DMS53 (cell line): ENCODE data around the gene ANKRD39.
"Not testable (repeated sequence)": the region's sequence is repeated elsewhere in the genome, so short reads cannot be mapped to it uniquely, and the experiment has no call there.

Source experiments
- DNase-seq: peaks from one replicate; lab custom pipeline; 2025; lab: John Stamatoyannopoulos, UW

The ANKRD39 gene, protein sequence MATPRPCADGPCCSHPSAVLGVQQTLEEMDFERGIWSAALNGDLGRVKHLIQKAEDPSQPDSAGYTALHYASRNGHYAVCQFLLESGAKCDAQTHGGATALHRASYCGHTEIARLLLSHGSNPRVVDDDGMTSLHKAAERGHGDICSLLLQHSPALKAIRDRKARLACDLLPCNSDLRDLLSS

DNA sequence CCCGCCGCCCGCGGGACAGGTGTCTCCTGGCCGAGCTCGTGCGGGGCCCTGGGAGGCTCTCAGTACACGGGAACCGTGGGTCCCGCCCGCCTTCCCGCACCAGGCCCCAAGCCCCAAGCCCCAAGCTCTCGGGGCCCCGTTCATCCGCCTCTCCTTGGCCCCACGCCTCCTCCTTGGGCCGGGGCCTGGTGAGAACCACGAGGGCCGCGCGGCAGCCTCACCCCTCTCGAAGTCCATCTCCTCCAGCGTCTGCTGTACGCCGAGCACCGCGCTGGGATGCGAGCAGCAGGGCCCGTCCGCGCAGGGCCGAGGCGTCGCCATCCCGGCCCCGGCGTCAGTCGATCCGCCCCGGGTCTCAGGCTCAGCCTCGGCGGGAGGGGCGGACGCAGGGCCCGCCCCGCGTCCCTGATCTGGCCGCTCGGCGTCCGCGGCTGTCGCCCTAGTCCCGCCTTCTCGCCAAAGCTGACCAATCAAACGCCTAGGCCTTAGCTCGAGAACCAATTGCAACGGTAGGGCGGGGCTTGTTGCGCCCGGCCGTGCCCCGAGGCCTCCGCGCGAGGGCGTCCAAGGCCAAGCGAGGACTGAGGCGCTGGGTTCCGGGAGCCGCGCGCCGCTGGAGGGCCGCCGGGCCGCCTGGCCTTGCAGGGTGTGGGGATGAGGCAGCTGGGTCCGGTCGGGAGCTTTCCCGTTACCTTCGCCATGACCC lies at the start of gene ANKRD39:
ANKRD39 (minus strand) TSS at position 350 of the 706 bp plus-strand sequence; CDS start at position 321, 29 bp downstream.
- DNase-seq = peak; percentile 100

DNA sequence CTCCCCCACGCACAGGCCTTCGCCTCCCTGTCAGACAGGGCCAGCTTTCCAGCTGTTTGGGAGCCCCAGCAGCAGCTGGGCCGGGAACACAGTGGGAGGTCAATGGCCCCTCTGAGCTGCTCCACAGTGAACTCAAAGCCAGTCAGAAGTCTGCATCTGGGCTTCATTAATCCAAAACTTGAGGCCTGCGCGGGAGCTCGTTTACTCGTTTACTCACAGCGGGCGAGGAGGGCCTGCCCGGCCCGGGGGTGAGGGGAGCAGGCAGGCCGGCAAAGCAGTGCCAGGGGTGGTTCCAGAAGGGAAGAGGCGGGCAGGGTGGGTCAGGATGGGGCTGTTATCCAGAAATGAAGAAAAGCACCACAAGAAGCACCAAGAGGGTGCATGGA lies 48.9 kb upstream of the ANKRD39 start:
- DNase-seq = no peak

DNA sequence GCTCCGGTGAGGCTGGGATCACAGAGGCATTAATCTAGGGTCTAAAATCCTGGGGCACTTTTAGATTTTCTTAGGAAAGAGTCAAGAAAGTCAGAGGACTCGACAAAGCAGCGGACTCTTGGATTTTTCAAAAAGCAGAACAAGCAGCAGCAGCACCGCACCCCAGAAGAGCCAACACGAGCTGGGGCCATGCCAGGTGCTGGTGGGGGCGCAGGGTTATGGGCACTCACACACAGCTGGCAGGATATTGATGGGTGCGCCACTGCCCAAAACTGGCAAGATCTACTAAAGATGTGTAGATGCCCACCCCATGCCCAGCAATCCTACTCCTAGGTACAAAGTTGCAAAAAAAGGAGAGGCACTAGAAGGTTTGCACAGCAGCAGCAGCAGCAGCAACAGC lies 46.0 kb upstream of the ANKRD39 start:
- DNase-seq = no peak

DNA sequence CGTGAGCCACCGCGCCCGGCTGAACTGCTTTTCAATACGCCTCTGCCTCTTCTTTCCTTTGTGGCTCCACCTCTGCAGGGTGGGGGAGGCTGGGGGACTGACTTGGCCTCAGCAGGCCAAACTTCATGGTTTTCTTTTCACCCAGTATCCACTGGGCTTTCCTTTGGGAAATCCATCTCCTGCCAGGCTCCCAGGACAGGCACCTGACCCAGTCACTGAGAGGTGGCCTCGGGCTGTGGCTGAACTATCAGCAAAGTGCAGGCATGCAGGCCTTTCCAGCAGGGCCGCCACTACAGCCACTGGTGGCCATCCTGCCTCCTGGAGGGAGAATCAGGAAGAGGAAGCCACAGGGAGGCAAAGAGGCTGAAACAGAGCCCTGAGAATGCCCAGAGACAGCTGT lies 45.5 kb upstream of the ANKRD39 start:
- DNase-seq = peak; percentile 40

DNA sequence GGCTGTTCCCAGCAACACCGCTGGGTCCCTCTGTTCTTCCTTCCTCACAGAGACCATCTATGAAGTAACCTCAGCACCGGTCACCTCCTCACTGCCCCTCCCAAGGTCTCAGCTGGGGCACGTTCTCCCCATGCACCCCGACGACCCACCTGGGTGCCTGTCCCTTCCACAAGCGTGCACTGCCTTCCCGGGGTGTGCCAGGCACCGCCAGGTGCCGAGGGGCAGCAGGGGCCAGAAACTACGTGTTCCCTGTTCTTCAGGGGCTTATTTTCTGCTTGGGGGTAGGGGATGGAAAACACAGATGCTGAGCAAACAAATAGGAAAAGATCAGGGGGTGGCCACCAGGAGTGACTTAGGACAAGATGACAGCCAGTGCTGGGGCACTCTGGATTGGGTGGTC lies 42.4 kb upstream of the ANKRD39 start:
- no peak for DNase-seq

DNA sequence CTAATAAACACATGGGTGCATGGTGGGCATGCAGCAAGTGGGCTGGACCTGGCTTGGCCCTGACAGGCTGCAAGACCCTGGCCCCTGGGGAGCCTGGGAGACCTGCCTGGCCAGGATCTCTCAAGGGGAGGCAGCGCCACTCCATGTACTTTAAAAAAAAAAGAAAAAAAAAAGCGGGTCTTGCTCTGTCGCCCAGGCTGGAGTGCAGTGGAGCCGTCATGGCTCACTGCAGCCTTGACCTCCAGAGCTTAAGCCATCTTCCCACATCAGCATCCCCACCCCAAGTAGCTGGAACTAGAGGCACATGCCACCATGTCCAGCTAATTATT lies 41.6 kb upstream of the ANKRD39 start:
- DNase-seq = no peak

DNA sequence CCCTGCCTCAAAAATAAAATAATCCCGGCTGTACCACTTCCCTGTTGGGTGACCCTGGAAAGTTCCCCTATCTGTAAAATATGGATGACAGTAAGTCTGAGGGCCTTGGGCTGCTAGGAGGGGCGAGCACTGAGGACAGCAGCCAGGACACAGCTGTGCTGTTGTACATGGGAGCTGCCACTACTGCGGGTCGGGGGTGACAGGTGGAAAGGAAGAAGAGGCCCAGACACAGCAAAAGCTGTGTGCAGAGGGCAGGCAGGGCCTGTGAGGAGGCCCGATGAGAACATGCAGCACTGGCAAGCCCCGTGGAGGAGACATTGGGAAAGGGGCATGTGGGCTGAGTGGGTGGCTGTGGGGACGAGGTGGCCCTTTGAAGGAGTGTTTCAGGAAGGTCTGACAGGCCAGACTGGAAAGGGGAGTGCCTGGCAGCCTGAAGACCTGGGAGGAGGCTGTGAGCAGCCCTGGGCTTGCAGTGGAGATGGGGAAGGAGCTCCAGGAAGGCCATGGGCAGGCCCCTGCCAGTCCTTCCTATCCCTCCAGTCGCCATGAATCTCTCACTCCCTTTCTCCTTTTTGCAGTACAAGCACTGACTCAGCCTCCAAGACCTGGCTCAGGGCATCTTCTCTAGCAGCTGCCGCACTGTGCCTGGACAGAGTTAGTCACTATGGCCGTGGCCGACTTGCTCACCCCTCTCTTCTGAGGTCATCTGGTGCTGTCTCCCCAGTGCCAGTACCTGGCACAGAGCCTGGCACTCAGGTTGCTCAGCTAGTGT lies 41.0 kb upstream of the ANKRD39 start:
- peak; percentile 47 for DNase-seq

DNA sequence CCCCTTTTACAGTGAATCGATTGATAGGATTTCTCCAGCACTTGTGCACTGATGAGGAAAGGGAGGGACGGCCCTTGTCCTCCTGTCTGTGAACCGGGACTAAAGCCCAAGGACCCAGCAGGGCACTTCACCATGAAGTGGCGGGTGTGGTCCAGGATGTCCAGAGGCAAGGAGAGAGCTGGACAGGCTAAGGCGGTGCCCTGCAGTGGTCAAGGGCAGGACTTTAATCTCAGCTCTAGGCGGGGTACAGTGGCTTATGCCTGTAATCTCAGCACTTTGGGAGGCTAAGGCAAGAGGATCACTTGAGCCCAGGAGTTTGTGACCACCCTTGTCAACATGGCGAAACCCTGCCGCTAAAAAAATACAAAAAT lies 40.3 kb upstream of the ANKRD39 start:
- DNase-seq = no peak

DNA sequence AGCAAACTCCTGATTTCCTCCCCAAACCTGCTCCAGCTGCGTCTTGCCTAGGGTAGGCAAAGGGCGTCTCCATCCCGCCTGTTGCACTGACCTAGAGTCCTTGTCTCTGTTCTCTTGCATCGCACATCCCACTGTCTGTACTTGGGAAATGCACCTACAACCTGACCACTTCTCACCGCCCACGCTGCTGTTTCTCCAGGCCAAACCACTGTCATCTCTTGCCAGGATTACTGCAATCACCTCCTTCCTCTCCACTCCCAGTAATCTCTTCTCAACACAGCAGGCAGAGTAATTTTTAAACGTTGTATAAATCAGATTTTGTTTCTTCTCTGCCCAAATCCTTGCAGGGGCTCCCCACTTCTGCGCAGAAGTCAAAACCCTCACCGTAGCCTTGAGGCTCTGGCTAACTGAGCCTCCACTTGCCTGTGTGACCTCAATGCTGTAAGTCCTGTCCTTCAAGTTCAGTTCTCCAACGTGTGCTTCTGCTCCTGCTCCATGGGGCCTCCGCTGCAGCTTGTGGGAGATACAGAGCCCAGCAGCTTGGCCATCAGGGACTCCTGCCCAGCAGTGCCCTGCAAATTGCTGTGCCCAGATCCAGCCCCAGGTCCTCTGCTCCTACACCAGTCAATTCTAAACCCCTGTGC lies 39.8 kb upstream of the ANKRD39 start:
- peak; percentile 53 for DNase-seq

DNA sequence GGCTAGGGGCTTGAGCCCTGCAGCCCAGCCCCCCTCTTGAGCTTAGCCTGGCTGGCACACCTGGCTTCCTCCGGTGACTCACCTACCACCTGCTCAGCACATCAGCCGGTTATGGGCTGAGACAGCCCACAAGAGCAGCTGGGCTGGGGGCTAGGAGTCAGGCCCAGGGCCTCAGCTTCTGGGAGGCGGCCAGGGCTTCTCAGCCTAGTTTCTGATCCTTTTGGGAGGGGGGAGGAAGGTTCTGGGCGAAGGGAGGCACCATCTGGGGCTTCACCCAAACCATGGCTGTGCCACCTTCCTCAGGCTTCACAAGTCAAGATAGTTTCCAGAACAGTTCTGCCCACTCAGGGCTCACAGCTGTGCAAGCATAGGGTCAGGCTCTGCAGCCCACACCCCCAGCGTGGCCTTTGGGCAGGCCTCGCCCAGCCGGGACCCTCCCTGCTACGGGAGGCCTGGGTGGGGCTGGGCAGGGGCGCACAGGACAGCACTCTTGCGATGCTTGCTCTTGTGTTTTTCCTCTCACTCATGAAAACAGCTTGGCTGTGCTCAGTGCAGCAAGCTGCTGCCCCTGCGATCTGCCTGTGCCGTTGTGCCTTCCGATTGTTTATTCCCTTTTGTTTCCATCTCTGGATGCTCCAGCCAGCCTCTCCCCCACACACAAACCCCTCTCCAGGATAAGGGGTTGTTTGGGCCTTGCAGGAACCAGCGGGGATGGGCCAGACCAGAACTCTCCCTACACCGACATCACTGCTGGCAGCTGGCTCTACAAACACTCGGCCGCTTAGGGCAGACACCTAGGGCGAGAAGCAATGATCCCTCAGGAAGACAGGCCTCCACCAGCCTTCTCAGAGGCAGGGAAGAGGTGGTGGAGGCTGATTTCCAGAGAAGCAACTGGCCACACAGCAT lies 38.2 kb upstream of the ANKRD39 start:
- DNase-seq = peak; percentile 100

DNA sequence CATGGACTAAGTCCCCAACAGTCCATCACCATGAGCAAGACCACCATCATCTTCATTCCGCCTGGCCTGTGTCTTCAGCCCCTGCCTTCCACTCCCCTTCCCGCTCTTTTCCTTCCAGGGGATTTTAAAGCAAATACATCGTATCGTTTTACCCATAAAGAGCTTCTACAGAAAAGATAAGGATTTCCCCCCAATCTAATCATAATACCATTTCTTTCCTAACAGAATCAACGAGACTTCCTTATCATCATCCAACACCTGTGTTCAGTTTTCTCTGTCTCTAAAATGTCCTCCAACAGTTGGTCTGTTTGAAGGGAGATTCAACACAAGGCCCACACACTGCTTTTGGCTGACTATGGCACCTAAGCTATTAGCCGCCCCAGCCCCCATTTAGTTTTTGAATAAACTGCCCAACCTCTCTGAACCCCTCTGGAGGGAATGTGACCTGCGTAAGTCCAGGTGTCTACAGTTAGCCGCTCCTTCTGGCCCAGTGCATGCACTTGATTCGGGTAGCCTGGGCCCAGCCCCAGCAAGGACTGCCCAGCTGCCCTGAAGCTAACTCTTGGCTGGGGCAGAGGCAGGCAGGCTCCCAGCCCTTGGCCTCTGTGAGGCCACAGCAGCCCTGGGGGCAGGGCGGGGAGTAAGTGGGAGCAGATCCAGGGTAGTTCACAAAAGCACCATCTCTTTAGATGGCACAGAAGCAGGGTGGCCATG lies 37.4 kb upstream of the ANKRD39 start:
- peak; percentile 60 for DNase-seq

DNA sequence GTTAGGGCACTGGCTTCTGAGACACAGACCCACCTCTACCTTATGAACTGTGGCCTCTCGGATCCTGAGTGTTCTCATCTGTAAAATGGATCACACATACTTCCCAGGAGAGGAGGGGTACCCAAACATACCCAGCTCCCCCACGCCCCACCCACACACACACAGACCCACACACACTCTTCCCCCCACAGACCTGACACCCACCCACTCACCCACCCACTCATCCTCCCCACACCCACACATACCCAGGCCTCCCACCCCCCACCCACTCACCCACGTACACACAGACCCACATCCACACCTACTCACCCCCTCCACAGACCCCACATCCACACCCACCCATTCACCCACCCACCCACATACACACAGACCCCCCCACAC lies 36.3 kb upstream of the ANKRD39 start:
- no peak for DNase-seq

DNA sequence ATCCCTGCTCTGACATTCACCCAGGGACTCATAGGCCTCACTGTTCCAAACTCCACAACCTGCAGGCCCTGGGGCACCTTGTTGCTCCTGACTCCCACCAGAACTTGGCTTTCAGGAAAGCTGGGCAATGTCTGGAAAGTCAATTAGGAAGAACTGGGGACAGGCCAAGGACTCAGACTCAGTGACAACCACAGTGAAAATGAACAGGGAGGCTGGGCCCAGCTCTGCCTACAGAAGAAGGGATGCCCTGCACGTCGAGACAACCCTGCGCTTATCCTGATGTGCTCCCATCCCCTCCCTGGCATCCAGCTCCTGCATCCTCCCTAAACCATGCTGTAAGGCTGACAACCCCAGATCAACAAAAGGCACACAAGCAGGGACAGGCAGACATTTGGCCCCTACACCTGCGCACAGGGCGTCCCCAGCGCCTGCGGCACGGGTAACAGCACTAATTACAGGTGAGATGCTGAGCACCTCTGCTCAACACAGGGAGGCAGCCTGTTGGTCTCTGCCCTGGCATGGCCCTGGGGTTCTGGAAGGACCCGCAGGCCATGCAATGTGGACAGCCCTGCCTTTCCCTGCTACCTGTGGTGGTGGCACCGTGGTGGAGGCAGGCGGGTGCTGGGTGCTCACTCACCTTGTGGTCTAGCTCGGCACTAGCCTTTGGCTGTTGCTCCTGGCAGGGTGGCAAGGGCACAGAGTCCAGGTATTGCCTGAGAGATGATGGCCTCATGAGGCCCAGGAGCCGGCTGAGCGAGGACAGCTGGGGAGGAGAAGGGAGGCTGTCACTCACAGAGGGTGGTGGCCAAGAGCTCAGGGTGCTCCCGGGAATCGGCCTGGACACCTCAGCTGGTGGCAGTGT lies 35.7 kb upstream of the ANKRD39 start:
- peak; percentile 59 for DNase-seq

DNA sequence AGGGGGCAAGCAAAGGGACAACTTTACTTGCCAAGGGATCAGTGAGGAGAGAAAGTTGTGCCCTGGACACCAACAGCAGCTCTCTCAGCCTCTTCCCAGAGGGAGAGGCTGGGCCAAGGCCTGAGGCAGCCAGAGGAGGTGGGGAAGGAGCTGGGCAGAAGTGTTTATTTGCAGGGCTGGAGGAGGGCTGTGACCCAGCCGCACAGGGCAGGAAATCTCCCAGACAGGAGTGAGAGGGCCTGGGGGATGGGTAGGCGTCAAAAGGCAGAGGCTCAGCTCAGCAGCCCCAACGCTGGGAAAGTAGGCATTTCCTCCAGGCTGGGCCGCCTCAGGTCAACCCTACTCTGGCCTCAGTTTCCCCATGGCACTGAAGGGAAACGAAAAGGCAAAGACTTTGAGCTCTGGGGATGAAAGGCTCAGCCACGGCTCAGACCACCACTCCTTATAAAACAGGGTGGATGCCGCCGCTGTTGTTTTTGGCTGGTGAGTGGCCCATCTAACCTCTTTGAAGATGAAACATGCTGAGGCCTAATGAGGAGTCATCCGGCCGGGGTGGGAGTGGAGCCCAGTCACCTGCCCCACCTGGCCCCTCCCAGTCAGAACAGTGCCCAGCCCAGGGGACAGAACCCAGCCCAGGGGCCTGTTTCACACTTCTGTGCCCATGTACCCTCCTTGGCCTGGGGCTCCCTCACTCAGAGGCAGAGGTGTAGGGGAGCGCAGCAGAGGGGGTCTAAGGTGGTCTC lies 33.9 kb upstream of the ANKRD39 start:
- peak; percentile 94 for DNase-seq

DNA sequence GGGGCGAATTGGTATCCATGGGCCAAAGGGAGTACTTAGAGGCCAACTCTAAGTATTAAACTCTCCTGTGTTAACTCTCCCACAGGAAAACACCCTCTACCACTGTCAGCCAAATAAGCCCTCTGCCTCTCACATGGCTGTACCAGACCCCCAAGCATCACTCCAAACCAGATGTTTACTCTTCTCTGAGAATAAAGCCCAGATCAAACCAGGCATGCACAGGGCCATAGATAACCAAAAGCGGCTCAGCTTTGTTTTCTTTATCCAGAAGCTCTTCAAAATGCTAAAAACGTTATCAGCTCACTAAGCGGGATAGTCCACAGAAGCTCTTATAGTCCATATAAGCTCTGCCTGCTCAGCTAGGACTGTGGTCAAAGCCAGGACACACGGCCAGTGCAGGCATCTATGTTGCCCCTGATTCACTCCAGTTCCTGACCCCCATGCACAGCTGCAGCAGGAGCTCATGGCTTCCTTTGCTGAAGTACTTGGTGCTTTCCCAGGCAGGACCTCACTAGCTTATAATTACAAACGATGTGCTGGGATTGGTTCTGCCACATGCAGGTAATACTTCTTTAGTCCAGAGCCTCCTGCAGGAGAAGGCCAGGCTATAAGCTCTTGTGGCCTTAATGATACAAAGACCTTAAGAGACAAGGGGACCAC lies 33.0 kb upstream of the ANKRD39 start:
- peak; percentile 83 for DNase-seq

DNA sequence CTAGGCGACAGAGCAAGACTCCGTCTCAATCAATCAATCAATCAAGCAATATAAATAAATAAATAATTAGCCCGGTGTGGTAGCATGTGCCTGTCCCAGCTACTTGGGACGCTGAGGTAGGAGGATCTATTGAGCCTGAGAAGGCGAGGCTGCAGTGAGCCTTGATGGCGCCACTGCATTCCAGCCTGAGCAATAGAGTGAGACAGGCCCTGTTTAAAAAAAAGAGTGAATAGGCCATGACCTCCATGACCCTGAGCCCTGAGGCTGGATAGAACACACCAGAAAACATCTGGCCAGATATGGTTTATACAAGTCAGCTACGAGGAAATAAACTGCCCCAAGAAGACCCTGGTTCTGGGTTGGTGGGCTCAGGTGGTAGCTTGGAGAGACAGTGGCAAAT lies 32.4 kb upstream of the ANKRD39 start:
- peak; percentile 37 for DNase-seq

DNA sequence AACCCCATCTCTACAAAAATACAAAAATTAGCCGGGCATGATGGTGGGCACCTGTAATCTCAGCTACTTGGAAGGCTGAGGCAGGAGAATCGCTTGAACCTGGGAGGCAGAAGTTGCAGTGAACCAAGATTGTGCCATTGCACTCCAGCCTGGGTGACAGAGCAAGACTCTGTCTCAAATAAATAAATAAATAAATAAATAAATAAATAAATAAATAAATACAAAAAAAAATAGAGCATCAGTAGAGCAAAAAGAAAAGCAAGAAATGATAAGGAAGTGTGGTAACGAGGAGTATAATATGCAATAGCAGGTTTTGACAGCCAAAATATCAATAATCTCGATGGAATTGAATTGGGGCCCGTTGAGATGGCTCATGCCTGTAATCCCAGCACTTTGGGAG lies 31.7 kb upstream of the ANKRD39 start:
- DNase-seq = not testable (repeated sequence)

DNA sequence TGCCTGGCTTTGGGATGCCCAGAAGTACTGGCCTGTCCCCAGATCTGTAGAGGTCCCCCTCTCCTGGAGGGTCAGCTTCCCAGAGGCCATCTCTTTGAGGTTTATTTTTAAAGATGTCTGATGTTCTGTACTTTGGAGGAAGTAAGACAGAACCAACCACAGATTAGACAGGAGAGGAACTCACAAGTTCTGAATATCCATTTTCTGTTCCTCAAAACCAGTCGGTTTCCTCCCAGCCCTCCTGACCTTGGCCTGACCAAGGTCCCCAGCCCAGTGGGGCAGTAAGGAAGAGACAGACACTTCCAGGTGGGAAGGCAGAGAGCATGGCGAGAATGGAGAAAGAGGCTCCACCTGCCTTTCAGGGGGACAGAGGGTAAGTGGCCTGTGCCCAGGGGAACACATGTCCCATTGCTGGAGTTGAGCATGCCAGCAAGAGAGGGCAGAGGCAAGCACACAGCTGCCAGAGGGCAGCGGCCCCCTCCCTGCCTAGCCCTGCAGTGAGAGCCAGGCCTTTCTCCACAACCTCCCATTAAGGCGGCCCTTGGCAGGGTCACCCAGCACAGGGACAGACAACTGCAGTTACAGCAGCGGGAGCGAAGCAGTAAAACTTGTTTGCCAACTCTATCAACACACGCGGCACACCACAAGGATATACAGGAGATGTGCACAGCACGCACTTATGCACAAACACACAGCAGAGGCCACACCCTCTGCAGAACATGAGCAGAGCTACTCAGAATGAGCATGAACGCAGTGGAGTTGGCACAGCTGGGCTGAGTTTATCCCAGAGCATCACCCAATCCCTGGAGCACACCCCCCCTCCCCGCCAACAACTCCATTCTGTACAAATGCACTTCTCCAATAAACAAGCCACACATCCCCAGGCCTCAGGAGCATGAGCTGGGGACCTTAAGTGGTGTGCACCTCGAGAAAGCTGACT lies 30.5 kb upstream of the ANKRD39 start:
- peak; percentile 99 for DNase-seq
